ENCODE results near the gene GALNT18. TPM values are rescaled to one million over a fixed set of nuclear protein-coding genes. Genes with fewer than 3 reads are reported as not detected.

Gene GALNT18
- total RNA-seq, 1 donor from 2014 or later, result 39.8 TPM

DNA sequence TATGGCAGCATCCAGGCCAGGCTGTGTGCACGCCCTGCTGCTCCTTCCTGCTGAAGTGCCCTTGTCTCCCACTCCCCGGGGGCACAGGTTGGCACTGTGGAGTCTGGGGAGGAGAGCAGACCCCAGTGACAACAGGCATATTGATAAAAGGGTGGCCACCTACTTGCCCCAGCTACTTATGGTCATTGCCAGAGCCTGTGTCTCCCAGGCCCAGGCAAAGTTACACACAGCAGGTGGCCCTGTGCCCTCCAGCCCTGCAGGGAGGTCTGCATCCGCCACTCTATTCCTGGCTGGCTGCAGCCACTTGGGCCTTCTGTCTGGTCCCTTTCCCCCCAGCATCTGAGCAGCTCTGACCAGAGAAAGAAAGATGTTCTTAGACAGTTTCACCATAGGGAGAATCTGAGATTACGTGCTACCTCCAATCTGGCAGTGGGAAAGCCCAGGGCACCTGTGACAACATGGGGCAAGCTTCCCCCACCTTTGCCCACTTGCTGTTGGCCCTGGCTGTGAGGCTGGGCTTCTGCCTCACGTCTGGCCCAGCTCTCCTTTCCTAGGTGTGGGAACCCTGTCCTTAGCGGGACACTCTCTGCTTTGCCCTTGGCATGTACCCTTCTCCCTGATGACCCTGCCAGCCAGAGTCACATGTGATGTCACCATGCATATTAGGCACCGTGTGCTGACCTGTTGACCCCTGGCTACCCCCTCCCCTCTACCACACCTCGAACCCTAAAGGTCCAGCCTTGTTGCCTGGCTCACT is 243.4 kb downstream of the GALNT18 start:
- H3K9me3 Mint-ChIP-seq (ENCODE audit: unreplicated experiment), result no peaks in the 10 kb centered on the region
- TF ChIP-seq, protein P1, sequence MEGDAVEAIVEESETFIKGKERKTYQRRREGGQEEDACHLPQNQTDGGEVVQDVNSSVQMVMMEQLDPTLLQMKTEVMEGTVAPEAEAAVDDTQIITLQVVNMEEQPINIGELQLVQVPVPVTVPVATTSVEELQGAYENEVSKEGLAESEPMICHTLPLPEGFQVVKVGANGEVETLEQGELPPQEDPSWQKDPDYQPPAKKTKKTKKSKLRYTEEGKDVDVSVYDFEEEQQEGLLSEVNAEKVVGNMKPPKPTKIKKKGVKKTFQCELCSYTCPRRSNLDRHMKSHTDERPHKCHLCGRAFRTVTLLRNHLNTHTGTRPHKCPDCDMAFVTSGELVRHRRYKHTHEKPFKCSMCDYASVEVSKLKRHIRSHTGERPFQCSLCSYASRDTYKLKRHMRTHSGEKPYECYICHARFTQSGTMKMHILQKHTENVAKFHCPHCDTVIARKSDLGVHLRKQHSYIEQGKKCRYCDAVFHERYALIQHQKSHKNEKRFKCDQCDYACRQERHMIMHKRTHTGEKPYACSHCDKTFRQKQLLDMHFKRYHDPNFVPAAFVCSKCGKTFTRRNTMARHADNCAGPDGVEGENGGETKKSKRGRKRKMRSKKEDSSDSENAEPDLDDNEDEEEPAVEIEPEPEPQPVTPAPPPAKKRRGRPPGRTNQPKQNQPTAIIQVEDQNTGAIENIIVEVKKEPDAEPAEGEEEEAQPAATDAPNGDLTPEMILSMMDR (IDR thresholded peaks at IDR 0.05), result no peak
- H3K27me3 Mint-ChIP-seq (ENCODE audit: unreplicated experiment), result no peaks in the 10 kb centered on the region
- no peak overlapping the region for H3K27ac Mint-ChIP-seq (ENCODE audit: unreplicated experiment)
- H3K4me1 Mint-ChIP-seq (ENCODE audit: unreplicated experiment), result peaks cover 8% of the 10 kb centered on the region
- peak; percentile 65 for DNase-seq (ENCODE audit: extremely low spot score, unreplicated experiment)
- no peak overlapping the region for H3K4me3 Mint-ChIP-seq (ENCODE audit: unreplicated experiment)
- peaks cover 33% of the 10 kb centered on the region for H3K36me3 Mint-ChIP-seq (ENCODE audit: unreplicated experiment)

- no peaks in the 10 kb centered on the region for H3K27me3 Mint-ChIP-seq (ENCODE audit: unreplicated experiment)
- TF ChIP-seq, protein P1 (IDR thresholded peaks at IDR 0.05), result no peak
- H3K4me3 Mint-ChIP-seq (ENCODE audit: unreplicated experiment), result no peak overlapping the region
- H3K9me3 Mint-ChIP-seq (ENCODE audit: unreplicated experiment), result no peaks in the 10 kb centered on the region
- peaks cover 64% of the 10 kb centered on the region for H3K36me3 Mint-ChIP-seq (ENCODE audit: unreplicated experiment)
- no peaks in the 10 kb centered on the region for H3K4me1 Mint-ChIP-seq (ENCODE audit: unreplicated experiment)
- DNase-seq (ENCODE audit: extremely low spot score, unreplicated experiment), result peak; percentile 44
- H3K27ac Mint-ChIP-seq (ENCODE audit: unreplicated experiment), result no peak overlapping the region
Observed at GRCh38 chr11:11374358-11375148, 247.3 kb downstream of the GALNT18 start.

- DNase-seq (ENCODE audit: extremely low spot score, unreplicated experiment), result peak; percentile 21
- Mint-ChIP-seq H3K9me3 (ENCODE audit: unreplicated experiment) (no peaks in the 10 kb centered on the region), H3K27ac (ENCODE audit: unreplicated experiment) (no peak overlapping the region), H3K4me1 (ENCODE audit: unreplicated experiment) (no peaks in the 10 kb centered on the region), H3K27me3 (ENCODE audit: unreplicated experiment) (no peaks in the 10 kb centered on the region), H3K4me3 (ENCODE audit: unreplicated experiment) (no peak overlapping the region), H3K36me3 (ENCODE audit: unreplicated experiment) (peaks cover 70% of the 10 kb centered on the region)
- TF ChIP-seq, protein P1 (IDR thresholded peaks at IDR 0.05), result no peak
Observed at GRCh38 chr11:11373934-11374333, 247.9 kb downstream of the GALNT18 start.

DNA sequence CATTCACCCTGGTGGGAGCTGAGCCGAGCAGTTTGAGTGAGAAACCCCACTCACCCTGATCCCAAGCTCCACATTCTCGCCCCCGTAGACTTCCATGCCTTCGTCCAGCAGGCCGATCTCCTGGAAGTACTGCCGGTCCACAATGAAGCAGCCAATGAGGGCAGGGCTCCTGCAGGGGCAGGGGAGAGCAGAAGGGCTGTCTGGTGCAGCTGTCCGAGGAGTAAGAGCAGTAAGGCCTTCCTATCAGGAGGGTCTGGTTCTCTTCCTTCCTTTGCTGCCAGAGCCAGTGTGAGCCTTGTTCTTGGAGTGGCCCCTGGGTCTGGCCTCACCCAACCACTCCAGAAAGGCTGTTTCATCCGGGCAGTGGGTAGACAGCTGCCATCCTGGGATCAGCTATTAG is 249.3 kb downstream of the GALNT18 start:
- no peaks in the 10 kb centered on the region for H3K4me1 Mint-ChIP-seq (ENCODE audit: unreplicated experiment)
- H3K27ac Mint-ChIP-seq (ENCODE audit: unreplicated experiment), result no peak overlapping the region
- no peak overlapping the region for H3K4me3 Mint-ChIP-seq (ENCODE audit: unreplicated experiment)
- peak; percentile 60 for DNase-seq (ENCODE audit: extremely low spot score, unreplicated experiment)
- TF ChIP-seq, protein P1 (IDR thresholded peaks at IDR 0.05), result no peak
- H3K36me3 Mint-ChIP-seq (ENCODE audit: unreplicated experiment), result peaks cover 77% of the 10 kb centered on the region
- H3K9me3 Mint-ChIP-seq (ENCODE audit: unreplicated experiment), result peaks cover 12% of the 10 kb centered on the region
- no peaks in the 10 kb centered on the region for H3K27me3 Mint-ChIP-seq (ENCODE audit: unreplicated experiment)

DNA sequence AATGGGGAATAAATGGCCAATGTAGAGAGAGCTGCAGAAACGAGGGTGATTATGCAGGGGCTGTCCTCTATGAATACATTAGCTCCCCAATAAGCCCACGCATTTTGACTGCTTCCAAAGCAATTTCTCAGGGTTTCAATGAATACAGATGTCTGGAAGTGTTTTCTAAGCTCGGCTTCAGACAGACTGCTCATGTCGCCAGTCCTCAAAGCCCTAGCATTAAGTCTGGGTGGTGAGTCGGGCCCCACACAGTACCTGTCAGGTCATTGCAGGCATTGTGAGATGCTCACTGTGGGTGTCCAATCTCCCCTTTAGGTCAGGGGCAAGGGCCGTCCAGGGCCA is 250.9 kb downstream of the GALNT18 start:
- H3K4me3 Mint-ChIP-seq (ENCODE audit: unreplicated experiment), result no peak overlapping the region
- DNase-seq (ENCODE audit: extremely low spot score, unreplicated experiment), result peak; percentile 79

More for the DNA sequence above, 250.9 kb downstream of the GALNT18 start:
- peaks cover 69% of the 10 kb centered on the region for H3K36me3 Mint-ChIP-seq (ENCODE audit: unreplicated experiment)
- H3K27ac Mint-ChIP-seq (ENCODE audit: unreplicated experiment), result no peak overlapping the region
- TF ChIP-seq, protein P1 (IDR thresholded peaks at IDR 0.05), result no peak
- peaks cover 12% of the 10 kb centered on the region for H3K9me3 Mint-ChIP-seq (ENCODE audit: unreplicated experiment)
- no peaks in the 10 kb centered on the region for H3K4me1 Mint-ChIP-seq (ENCODE audit: unreplicated experiment)
- H3K27me3 Mint-ChIP-seq (ENCODE audit: unreplicated experiment), result no peaks in the 10 kb centered on the region
